NCI-H345 treated with DMSO at 0.1 percent for 48 hours (cell line): ENCODE data around the gene TMEM125.

Experiments
- DNase-seq: peaks from one replicate; lab custom pipeline; 2025; ENCODE audit not compliant: unreplicated experiment; lab: John Stamatoyannopoulos, UW

The TMEM125 gene

GRCh38 chr1:43246466-43247213, 23.1 kb upstream of the TMEM125 start:
- no peak for DNase-seq

GRCh38 chr1:43247256-43247921, 22.4 kb upstream of the TMEM125 start:
- no peak for DNase-seq

- DNase-seq: no peak
These were observed 19.4 kb upstream of the TMEM125 start for GRCh38 chr1:43250351-43250761.

- no peak for DNase-seq
These were observed 18.8 kb upstream of the TMEM125 start for GRCh38 chr1:43251024-43251423.

GRCh38 chr1:43252225-43252624, 17.6 kb upstream of the TMEM125 start:
- DNase-seq: no peak

GRCh38 chr1:43253173-43253572, 16.6 kb upstream of the TMEM125 start:
- DNase-seq: no peak

- DNase-seq: no peak
These were observed 15.9 kb upstream of the TMEM125 start for GRCh38 chr1:43253876-43254275.

- no peak for DNase-seq
These were observed 14.2 kb upstream of the TMEM125 start for GRCh38 chr1:43255438-43256210.

- DNase-seq: no peak
These were observed 12.9 kb upstream of the TMEM125 start for GRCh38 chr1:43256675-43257570.

- DNase-seq: no peak
These were observed 11.4 kb upstream of the TMEM125 start for GRCh38 chr1:43258370-43258769.

- no peak for DNase-seq
These were observed 4.4 kb upstream of the TMEM125 start for GRCh38 chr1:43265431-43265830.

GRCh38 chr1:43266881-43267280, 2.9 kb upstream of the TMEM125 start:
- DNase-seq: no peak

GRCh38 chr1:43267291-43267805, 2.4 kb upstream of the TMEM125 start:
- no peak for DNase-seq

GRCh38 chr1:43267818-43268425, 1.9 kb upstream of the TMEM125 start:
- no peak for DNase-seq

- peak; percentile 45 for DNase-seq
These were observed 775 bp downstream of the TMEM125 start for GRCh38 chr1:43270421-43271095.

- no peak for DNase-seq
These were observed 1.7 kb downstream of the TMEM125 start for GRCh38 chr1:43271186-43272118.

GRCh38 chr1:43272161-43272560, 2.4 kb downstream of the TMEM125 start:
- DNase-seq: no peak
